GM23248 (cell line): ENCODE data around the gene TXNRD2. TPM values are rescaled to one million over a fixed set of nuclear protein-coding genes. Genes with fewer than 3 reads are reported as not detected.

ENCODE experiments used
- DNase-seq: peaks from one replicate; pipeline ENCODE4 v3.0.0-alpha.2; 2015
- H2AFZ ChIP-seq: fragments of 200-600 bp; sonication (generic); 2 replicates; pipeline ENCODE4 v1.6.1; 2016; ENCODE audit warnings: antibody characterized with exemption
- H3F3A ChIP-seq: fragments of 200-600 bp; sonication (generic); 2 replicates; pipeline ENCODE4 v1.6.1; 2016; ENCODE audit warnings: mild to moderate bottlenecking, antibody characterized with exemption, mixed run types; ENCODE audit not compliant: insufficient read depth
- H3K27ac ChIP-seq: fragments of 200-600 bp; sonication (generic); 2 replicates; pipeline ENCODE4 v1.5.1; 2016; ENCODE audit warnings: mild to moderate bottlenecking
- H3K27me3 ChIP-seq: fragments of 200-600 bp; sonication (generic); replicated peaks from 2 replicates; pipeline ENCODE4 v1.6.1; 2016; ENCODE audit warnings: mild to moderate bottlenecking; ENCODE audit not compliant: insufficient read depth
- H3K36me3 ChIP-seq: fragments of 200-600 bp; sonication (generic); 2 replicates; pipeline ENCODE4 v1.6.1; 2016; ENCODE audit warnings: low read depth, mild to moderate bottlenecking
- H3K4me1 ChIP-seq: fragments of 200-600 bp; sonication (generic); 2 replicates; pipeline ENCODE4 v1.6.1; 2016; ENCODE audit warnings: mild to moderate bottlenecking; ENCODE audit not compliant: insufficient read depth
- H3K4me2 ChIP-seq: fragments of 200-600 bp; sonication (generic); one replicate; pipeline ENCODE4 v1.6.1; 2016; ENCODE audit warnings: mild to moderate bottlenecking; ENCODE audit not compliant: unreplicated experiment
- H3K4me3 ChIP-seq: fragments of 200-600 bp; sonication (generic); 2 replicates; pipeline ENCODE4 v1.5.1; 2016; ENCODE audit warnings: mild to moderate bottlenecking
- H3K79me2 ChIP-seq: fragments of 200-600 bp; sonication (generic); 2 replicates; pipeline ENCODE4 v1.6.1; 2016; ENCODE audit warnings: mild to moderate bottlenecking; ENCODE audit not compliant: insufficient read depth
- H3K9ac ChIP-seq: fragments of 200-600 bp; sonication (generic); 2 replicates; pipeline ENCODE4 v1.6.1; 2016; ENCODE audit warnings: mild to moderate bottlenecking
- H3K9me2 ChIP-seq: fragments of 200-600 bp; sonication (generic); 2 replicates; pipeline ENCODE4 v1.6.1; 2016; ENCODE audit warnings: mixed run types, mild to moderate bottlenecking, moderate library complexity; ENCODE audit not compliant: insufficient read depth
- H3K9me3 ChIP-seq: fragments of 200-600 bp; sonication (generic); one replicate; pipeline ENCODE4 v1.6.1; 2017; ENCODE audit warnings: low read depth
- H4K20me1 ChIP-seq: fragments of 200-600 bp; sonication (generic); 2 replicates; pipeline ENCODE4 v1.6.0; 2016; ENCODE audit not compliant: insufficient read depth
- EZH2 ChIP-seq: fragments of 200-600 bp; sonication (generic); IDR thresholded peaks from 2 replicates; pipeline ENCODE4 v1.6.1; 2018; ENCODE audit warnings: antibody characterized with exemption, mild to moderate bottlenecking; ENCODE audit not compliant: insufficient read depth, poor library complexity, severe bottlenecking
- EZH2phosphoT487 ChIP-seq: fragments of 200-600 bp; sonication (generic); IDR thresholded peaks from 2 replicates; pipeline ENCODE4 v1.6.1; 2018; ENCODE audit warnings: antibody characterized with exemption, moderate library complexity, mild to moderate bottlenecking, low read depth; ENCODE audit not compliant: insufficient read depth
- WGBS, 2 experiments: methylation state at CpG; one replicate each; pipeline ENCODE4 v1.1.6; 2015 to 2017; ENCODE audit warnings: low lambda C conversion rate in 2 of 2, low coverage in 1 of 2; ENCODE audit errors: missing lambda C conversion rate in 2 of 2; 5-methylcytosine and 5-hydroxymethylcytosine counted together
- in situ Hi-C: fragments of 300-500 bp; cut with MboI; formaldehyde crosslinking; loops from 2 replicates; pipeline ENCODE4 v1.15.0; 2020
- polyA plus RNA-seq: library from polyadenylated mRNA; unstranded; fragments of >200 nt; fragmentation: Nextera tagmentation; extraction: Ambion mirVana; gene quantifications from 2 replicates; pipeline ENCODE4 v1.2.1, GENCODE V29; 2016
- total RNA-seq: library from RNA; depleted of rRNA; stranded (reverse); fragments of >200 nt; shearing (Covaris generic); gene quantifications from 2 replicates; pipeline ENCODE4 v1.2.3, GENCODE V29; 2014

Gene TXNRD2
- total and polyA plus RNA-seq, 2 experiments from 2014 or later, result 20.1 to 24.8 TPM

DNA sequence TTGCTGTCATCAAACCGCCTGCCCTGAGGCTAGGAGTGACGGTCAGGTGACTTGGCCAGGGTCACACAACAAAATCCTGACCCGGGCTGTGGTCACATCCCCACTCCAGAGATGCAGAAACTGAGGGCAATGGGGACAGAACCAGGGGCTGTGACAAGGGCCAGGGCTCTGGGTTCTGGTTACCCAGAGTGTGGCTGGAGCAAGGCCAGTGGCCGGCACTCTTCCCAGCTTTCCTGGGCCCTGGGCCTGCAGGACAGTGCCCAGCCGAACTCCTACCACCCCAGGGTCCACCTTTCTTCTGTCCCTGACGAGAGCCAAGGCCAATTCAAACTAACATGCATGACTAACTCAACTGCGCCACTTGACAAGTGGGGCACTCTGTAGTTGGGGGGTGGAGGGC lies 39.1 kb upstream of the TXNRD2 start:
- 88 to 93% methylated on average over 7 of the region's 7 CpGs for WGBS, 2 experiments
- no peak overlapping the region for H3K4me2 ChIP-seq
- H3K27me3 ChIP-seq, result no peaks in the 10 kb centered on the region
- H3K36me3 ChIP-seq, result no peaks in the 10 kb centered on the region
- H3K9ac ChIP-seq, result no peak overlapping the region
- no peaks in the 10 kb centered on the region for H3K9me3 ChIP-seq
- no peaks in the 10 kb centered on the region for H4K20me1 ChIP-seq
- no peak overlapping the region for H2AFZ ChIP-seq
- H3K4me1 ChIP-seq, result peaks cover 7% of the 10 kb centered on the region
- H3F3A ChIP-seq, result no peaks in the 10 kb centered on the region
- no peak overlapping the region for H3K27ac ChIP-seq
- H3K9me2 ChIP-seq, result no peaks in the 10 kb centered on the region
- in situ Hi-C loops, result loop anchor here (25.0 kb wide), 1 partner anchor 307 kb away; no protein-coding TSS in a partner anchor
- H3K79me2 ChIP-seq, result no peaks in the 10 kb centered on the region
- TF ChIP-seq EZH2 (no peak), EZH2phosphoT487 (no peak)
- no peak overlapping the region for H3K4me3 ChIP-seq
- DNase-seq, result no peak

DNA sequence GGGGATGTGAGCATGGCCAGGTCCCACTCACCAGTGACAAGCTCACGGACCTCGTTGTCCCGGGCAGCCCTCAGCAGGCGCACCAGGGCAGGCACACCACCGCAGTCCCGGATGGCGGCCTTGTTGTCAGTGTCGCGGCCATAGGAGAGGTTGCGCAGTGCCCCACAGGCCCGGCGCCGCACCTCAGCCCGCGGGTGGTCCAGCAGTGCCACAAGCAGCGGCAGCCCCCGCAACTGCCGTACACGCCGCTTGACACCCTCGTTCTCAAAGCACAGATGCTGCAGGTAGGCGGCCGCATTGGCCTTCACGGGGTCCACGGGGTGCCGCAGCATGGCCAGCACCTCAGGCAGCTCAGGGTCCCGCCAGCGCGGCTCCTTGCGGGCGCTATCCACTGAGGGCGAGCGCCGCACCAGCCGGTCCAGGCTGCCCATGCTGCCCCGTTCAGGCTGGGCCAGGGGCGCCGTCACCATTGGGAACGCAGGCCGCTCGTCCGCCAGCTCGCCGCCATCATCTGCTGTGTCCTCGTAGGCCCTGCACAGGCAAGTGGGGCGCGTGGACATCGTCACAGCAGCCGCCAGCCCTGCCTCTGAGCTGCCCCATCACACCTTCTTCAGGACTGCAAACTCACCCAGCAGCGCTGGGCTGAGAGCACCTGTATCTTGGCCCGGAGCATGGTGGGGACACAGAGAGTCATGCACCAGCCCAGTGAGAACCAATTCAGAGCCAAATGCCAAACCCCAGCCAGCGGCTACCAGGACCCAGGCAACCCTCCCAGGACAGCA lies 38.3 kb upstream of the TXNRD2 start:
- 93 to 96% methylated on average over 38 to 52 of the region's 52 CpGs for WGBS, 2 experiments
- Histone ChIP-seq H3K9ac (no peak overlapping the region), H3K27me3 (no peaks in the 10 kb centered on the region), H3K36me3 (no peaks in the 10 kb centered on the region), H3K9me2 (no peaks in the 10 kb centered on the region), H3K27ac (no peak overlapping the region), H3K4me1 (peaks cover 7% of the 10 kb centered on the region), H4K20me1 (no peaks in the 10 kb centered on the region), H2AFZ (no peak overlapping the region), H3F3A (no peaks in the 10 kb centered on the region), H3K4me2 (no peak overlapping the region), H3K79me2 (no peaks in the 10 kb centered on the region), H3K9me3 (no peaks in the 10 kb centered on the region), H3K4me3 (no peak overlapping the region)
- DNase-seq, result no peak
- TF ChIP-seq EZH2 (no peak), EZH2phosphoT487 (no peak)
- in situ Hi-C loops, result loop anchor here (25.0 kb wide), 1 partner anchor 307 kb away; no protein-coding TSS in a partner anchor

DNA sequence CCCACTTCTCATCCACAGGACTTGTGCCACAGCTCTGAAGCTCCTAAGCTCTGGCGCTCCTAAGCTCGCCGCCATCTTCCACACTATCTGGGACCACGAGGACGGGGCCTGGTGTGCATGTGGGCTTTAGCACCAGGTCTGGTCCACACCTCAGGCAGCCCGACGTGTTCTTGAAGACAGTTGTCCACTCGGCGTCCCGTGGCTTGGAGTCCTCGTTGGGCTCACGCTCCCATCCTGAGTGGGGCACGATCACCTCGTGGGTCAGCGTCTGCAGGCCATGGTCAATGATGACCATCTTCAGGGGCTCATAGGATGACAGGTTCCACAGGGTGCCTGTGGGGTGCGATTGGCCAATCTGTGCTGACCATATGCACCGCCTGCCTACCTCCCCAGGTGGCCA lies 37.1 kb upstream of the TXNRD2 start:
- Histone ChIP-seq H2AFZ (no peak overlapping the region), H3K4me2 (no peak overlapping the region), H4K20me1 (no peaks in the 10 kb centered on the region), H3K27me3 (no peaks in the 10 kb centered on the region), H3K36me3 (no peaks in the 10 kb centered on the region), H3K9me3 (no peaks in the 10 kb centered on the region), H3K9me2 (no peaks in the 10 kb centered on the region), H3K4me3 (no peak overlapping the region), H3K9ac (no peak overlapping the region), H3K27ac (no peak overlapping the region), H3K79me2 (no peaks in the 10 kb centered on the region), H3F3A (no peaks in the 10 kb centered on the region), H3K4me1 (no peaks in the 10 kb centered on the region)
- DNase-seq, result no peak
- TF ChIP-seq EZH2 (no peak), EZH2phosphoT487 (no peak)
- WGBS, 2 experiments, result 93 to 94% methylated on average over 17 of the region's 17 CpGs
- in situ Hi-C loops, result loop anchor here (25.0 kb wide), 1 partner anchor 309 kb away; no protein-coding TSS in a partner anchor

GRCh38 chr22:19977296-19978243 lies 36.0 kb upstream of the TXNRD2 start:
- H3K36me3 ChIP-seq, result no peaks in the 10 kb centered on the region
- no peaks in the 10 kb centered on the region for H3K4me1 ChIP-seq
- H3K27me3 ChIP-seq, result no peaks in the 10 kb centered on the region
- no peaks in the 10 kb centered on the region for H4K20me1 ChIP-seq
- no peak for TF ChIP-seq EZH2phosphoT487
- TF ChIP-seq EZH2, result no peak
- H3F3A ChIP-seq, result no peaks in the 10 kb centered on the region
- in situ Hi-C loops, result loop anchor here (25.0 kb wide), 1 partner anchor 310 kb away; no protein-coding TSS in a partner anchor
- H3K27ac ChIP-seq, result no peak overlapping the region
- 93 to 95% methylated on average over 27 to 32 of the region's 32 CpGs for WGBS, 2 experiments
- no peak overlapping the region for H3K4me3 ChIP-seq
- H3K79me2 ChIP-seq, result no peaks in the 10 kb centered on the region
- no peaks in the 10 kb centered on the region for H3K9me2 ChIP-seq
- no peak overlapping the region for H3K4me2 ChIP-seq
- H3K9ac ChIP-seq, result no peak overlapping the region
- no peak overlapping the region for H2AFZ ChIP-seq
- no peaks in the 10 kb centered on the region for H3K9me3 ChIP-seq
- no peak for DNase-seq
